Measurements from ENCODE around the gene DNAJC7. TPM values are rescaled to one million over a fixed set of nuclear protein-coding genes. Genes with fewer than 3 reads are reported as not detected.
"Not testable (repeated sequence)": the region's sequence is repeated elsewhere in the genome, so short reads cannot be mapped to it uniquely, and the experiment has no call there.

The DNAJC7 gene
- total RNA-seq, 2 donors from 2014 or later: 119 to 137 TPM

GRCh38 chr17:41935641-41936040, 81.6 kb downstream of the DNAJC7 start:
- ATAC-seq: no peak
- Mint-ChIP-seq H3K27me3 (peaks cover 3 to 4% of the 10 kb centered on the region in 2 donors), H3K4me1 (ENCODE audit: low read depth in 2 of 2) (peaks cover 8 to 11% of the 10 kb centered on the region in 2 donors), H3K9me3 (no peaks in the 10 kb centered on the region), H3K4me3 (no peak overlapping the region), H3K36me3 (no peaks in the 10 kb centered on the region), H3K27ac (no peak overlapping the region)
- DNase-seq (ENCODE audit: low spot score): no peak

GRCh38 chr17:41932816-41933389, 84.3 kb downstream of the DNAJC7 start:
- Mint-ChIP-seq H3K9me3 (no peaks in the 10 kb centered on the region), H3K4me1 (ENCODE audit: low read depth in 2 of 2) (peaks cover 19 to 27% of the 10 kb centered on the region in 2 donors), H3K4me3 (peak overlapping the region; percentile 72), H3K27ac (peak overlapping the region in 1 of 2 donors; percentile 71), H3K36me3 (no peaks in the 10 kb centered on the region), H3K27me3 (no peaks in the 10 kb centered on the region)
- ATAC-seq: no peak
- no peak for DNase-seq (ENCODE audit: low spot score)

- not testable (repeated sequence) for ATAC-seq; DNase-seq (ENCODE audit: low spot score); H3K27me3 Mint-ChIP-seq; H3K9me3 Mint-ChIP-seq; H3K36me3 Mint-ChIP-seq
- Mint-ChIP-seq H3K4me1 (ENCODE audit: low read depth in 2 of 2) (peaks cover 19 to 27% of the 10 kb centered on the region in 2 donors), H3K4me3 (peak overlapping the region; percentile 72), H3K27ac (peak overlapping the region in 1 of 2 donors; percentile 81)
Observed at GRCh38 chr17:41931715-41932114, 85.5 kb downstream of the DNAJC7 start.

GRCh38 chr17:41930833-41931156, 86.4 kb downstream of the DNAJC7 start:
- not testable (repeated sequence) for H3K9me3 Mint-ChIP-seq; H3K27me3 Mint-ChIP-seq; H3K36me3 Mint-ChIP-seq; DNase-seq (ENCODE audit: low spot score)
- Mint-ChIP-seq H3K4me1 (ENCODE audit: low read depth in 2 of 2) (peaks cover 19 to 27% of the 10 kb centered on the region in 2 donors), H3K27ac (peak overlapping the region; percentile 81 to 96), H3K4me3 (peak overlapping the region; percentile 90)
- ATAC-seq: peak; percentile 58 to 61

DNA sequence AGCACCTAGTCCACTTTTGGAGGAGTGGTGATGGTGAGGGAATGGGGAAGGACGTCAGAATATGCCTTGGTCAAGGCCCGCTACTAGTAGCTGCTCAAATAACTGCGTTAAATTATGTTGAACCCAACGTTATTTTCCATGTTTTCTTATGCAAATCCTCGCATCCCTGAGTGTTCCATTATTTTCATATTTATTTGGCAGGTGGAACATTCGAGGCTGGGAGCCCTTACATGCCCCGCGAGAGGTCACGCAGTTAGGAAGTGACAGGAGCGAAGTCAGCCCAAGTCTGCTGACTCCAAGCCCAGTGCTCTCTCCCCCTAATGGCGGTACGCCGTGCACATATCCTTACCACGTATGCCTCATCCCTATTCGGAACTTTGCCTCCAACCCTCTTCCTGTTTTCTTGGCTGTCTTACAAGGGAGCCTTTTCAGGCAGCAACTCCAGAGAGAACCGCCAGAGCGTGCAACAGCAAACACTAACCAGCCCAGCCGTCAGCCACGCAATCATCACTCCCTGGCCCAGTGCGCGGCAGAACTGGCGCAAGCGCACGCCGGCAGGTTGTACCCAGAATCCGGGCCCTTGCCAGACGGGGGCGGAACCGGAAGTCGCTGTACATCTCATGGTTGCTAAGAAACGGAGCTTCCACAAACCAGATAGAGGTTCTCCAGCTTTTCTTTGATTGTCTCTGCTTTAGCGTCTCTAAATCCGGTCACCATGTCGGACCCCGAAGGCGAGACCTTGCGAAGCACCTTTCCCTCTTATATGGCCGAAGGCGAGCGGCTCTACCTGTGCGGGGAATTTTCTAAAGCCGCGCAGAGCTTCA, 87.0 kb downstream of the DNAJC7 start, which contains the start of gene ODAD4:
Gene ODAD4, plus strand, starts transcription at position 609 of the 824 bp plus-strand sequence. Its CDS starts 107 bp downstream, at position 716.
- Mint-ChIP-seq H3K4me1 (ENCODE audit: low read depth in 2 of 2) (peaks cover 19 to 27% of the 10 kb centered on the region in 2 donors), H3K27ac (peak within 1 kb of the TSS; percentile 81 to 96), H3K36me3 (no peaks in the 10 kb centered on the region), H3K4me3 (peak within 1 kb of the TSS; percentile 90), H3K27me3 (no peaks in the 10 kb centered on the region), H3K9me3 (no peaks in the 10 kb centered on the region)
- DNase-seq (ENCODE audit: low spot score) (peak; percentile 95), ATAC-seq (peak; percentile 99)

DNA sequence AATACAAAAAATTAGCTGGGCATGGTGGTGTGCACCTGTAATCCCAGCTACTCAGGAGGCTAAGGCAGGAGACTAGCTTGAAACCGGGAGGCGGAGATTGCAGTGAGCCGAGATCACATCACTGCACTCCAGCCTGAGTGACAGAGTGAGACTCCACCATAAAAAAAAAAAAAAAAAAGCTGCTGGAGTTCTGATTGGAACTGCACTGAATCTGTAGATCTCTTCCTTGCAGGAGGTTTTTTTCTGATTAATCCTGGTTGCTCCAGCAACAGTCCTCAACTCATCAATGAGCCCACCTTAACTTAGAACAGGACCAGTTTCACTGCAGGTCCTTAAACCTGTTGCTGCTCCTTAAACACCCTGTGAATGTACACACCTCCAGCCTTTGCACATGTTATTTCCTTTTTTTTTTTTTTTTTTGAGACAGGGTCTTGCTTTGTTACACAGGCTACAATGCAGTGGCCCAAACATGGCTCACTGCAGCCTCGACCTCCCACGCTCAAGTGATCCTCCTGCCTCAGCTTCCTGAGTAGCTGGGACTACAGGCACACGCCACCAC, 88.5 kb downstream of the DNAJC7 start:
- Mint-ChIP-seq H3K27me3 (no peaks in the 10 kb centered on the region), H3K4me1 (ENCODE audit: low read depth in 2 of 2) (peaks cover 19 to 27% of the 10 kb centered on the region in 2 donors), H3K36me3 (no peaks in the 10 kb centered on the region), H3K4me3 (peak overlapping the region; percentile 90), H3K9me3 (no peaks in the 10 kb centered on the region), H3K27ac (peak overlapping the region; percentile 81 to 96)
- DNase-seq (ENCODE audit: low spot score) (no peak), ATAC-seq (no peak)

Other genes starting within 250 kb of the DNAJC7 start
- gene JUP, start 230.7 kb downstream of the DNAJC7 start, total RNA-seq: 1 to 10 TPM in 1 of 2 donors, under 1 TPM in 1; 0.14 to 1.0 TPM
- gene P3H4, start 205.5 kb downstream of the DNAJC7 start, total RNA-seq: 1 to 10 TPM; 1.8 to 5.2 TPM
- under 1 TPM; 0.64 to 0.74 TPM for gene FKBP10, start 204.4 kb downstream of the DNAJC7 start, total RNA-seq
- 10 to 100 TPM; 18.8 to 49.4 TPM for gene NT5C3B, start 181.2 kb downstream of the DNAJC7 start, total RNA-seq
- not detected for gene KLHL10, start 179.6 kb downstream of the DNAJC7 start, total RNA-seq
- 10 to 100 TPM; 14.9 to 15.7 TPM for gene KLHL11, start 152.0 kb downstream of the DNAJC7 start, total RNA-seq
- 100 to 1,000 TPM; 200 to 243 TPM for gene ACLY, start 98.5 kb downstream of the DNAJC7 start, total RNA-seq
- gene ODAD4, start 86.8 kb downstream of the DNAJC7 start, total RNA-seq: 1 to 10 TPM in 1 of 2 donors, under 1 TPM in 1; 0.12 to 1.0 TPM
- gene CNP, start 50.6 kb downstream of the DNAJC7 start, total RNA-seq: 10 to 100 TPM; 55.6 to 81.9 TPM
- 10 to 100 TPM; 27.8 to 28.7 TPM for gene NKIRAS2, start 2.7 kb upstream of the DNAJC7 start, total RNA-seq
- gene C17orf113, start 33.2 kb upstream of the DNAJC7 start, total RNA-seq: not detected
- not detected for gene ZNF385C, start 81.0 kb upstream of the DNAJC7 start, total RNA-seq
- 1 to 10 TPM; 7.0 to 7.6 TPM for gene DHX58, start 95.3 kb upstream of the DNAJC7 start, total RNA-seq
- gene KAT2A, start 103.9 kb upstream of the DNAJC7 start, total RNA-seq: 10 to 100 TPM; 16.5 to 56.5 TPM
- gene HSPB9, start 105.4 kb upstream of the DNAJC7 start, total RNA-seq: not detected
- 10 to 100 TPM; 67.4 to 73.7 TPM for gene RAB5C, start 137.6 kb upstream of the DNAJC7 start, total RNA-seq
- gene KCNH4, start 163.7 kb upstream of the DNAJC7 start, total RNA-seq: 1 to 10 TPM in 1 of 2 donors, under 1 TPM in 1; 0.33 to 2.5 TPM
- not detected for gene HCRT, start 168.0 kb upstream of the DNAJC7 start, total RNA-seq
- 10 to 100 TPM; 13.2 to 17.5 TPM for gene GHDC, start 177.1 kb upstream of the DNAJC7 start, total RNA-seq

All from natural killer cell treated with Interleukin-12 subunit alpha and Interleukin-12 subunit beta and Interleukin-15 and Interleukin-18, amount 100 ng/mL, for 72 hours (primary cell).